NCI-H2107 (cell line): ENCODE measurements around the gene SH3D19.

Source experiments
- DNase-seq: peaks from one replicate; lab custom pipeline; 2025; lab: John Stamatoyannopoulos, UW

Gene SH3D19

DNA sequence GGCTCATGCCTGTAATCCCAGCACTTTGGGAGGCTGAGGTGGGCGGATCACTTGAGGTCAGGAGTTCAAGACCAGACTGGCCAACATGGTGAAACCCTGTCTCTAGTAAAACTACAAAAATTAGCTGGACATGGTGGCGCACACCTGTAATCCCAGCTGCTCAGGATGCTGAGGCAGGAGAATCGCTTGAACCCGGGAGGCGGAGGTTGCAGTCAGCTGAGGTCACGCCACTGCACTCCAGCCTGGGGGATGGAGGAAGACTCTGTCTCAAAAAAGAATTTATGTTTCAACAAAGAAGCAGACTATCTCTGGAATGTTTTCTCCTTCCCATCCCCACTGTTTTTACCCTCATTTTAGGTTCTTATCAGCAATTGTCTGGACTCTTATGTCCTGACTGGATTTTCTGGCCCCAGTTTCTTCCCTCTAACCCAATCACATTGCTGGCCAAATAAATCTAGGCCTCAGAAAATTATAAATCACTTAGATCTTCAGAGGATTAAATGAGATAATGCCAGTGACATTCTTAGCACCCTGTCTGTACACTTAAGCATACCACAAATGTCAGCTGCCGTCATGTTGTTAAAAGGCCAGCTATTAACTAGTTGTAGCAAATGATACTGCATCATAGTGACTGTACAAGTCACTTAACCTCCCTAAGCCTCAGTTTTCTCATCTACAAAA lies 93.3 kb downstream of the SH3D19 start:
- DNase-seq: no peak

DNA sequence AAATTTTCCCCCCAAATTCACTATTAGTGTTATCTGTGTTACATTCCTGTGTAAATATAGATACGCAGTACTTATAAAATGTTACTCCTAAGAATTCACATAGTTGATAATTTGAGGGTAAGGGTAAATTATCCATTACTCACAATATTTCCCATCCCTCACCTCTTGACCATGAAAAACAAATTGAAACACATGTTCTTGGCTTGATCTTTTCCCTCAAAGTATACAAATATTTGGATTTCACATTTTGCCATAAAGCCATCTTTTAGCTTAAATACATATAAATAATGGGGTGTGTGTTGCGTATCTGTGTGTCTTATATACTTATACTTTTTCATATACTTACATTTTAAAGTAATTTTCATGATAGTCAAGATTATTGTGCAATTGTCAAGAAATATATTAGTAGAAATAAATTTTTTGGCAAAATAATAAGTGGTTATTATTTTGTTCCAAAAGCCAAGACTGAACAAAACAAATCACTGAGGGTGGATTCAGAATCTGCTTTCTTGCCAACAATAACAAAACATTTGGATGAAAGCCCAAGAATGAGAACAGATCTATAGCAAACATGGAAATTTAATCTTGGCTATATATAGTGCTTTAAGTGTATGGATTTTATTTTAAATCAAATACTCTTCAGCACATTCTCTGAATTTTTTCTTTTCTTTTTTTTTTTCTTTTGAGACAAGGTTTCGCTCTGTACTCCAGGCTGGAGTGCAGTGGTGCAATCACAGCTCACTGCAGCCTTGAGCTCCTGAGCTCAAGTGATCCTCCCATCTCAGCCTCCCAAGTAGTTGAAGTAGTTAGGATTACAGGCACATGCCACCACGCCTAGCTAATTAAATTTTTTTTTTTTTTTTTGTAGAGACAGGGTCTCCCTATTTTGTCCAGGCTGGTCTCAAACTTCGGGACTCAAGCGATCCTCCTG lies 97.0 kb downstream of the SH3D19 start:
- no peak for DNase-seq

DNA sequence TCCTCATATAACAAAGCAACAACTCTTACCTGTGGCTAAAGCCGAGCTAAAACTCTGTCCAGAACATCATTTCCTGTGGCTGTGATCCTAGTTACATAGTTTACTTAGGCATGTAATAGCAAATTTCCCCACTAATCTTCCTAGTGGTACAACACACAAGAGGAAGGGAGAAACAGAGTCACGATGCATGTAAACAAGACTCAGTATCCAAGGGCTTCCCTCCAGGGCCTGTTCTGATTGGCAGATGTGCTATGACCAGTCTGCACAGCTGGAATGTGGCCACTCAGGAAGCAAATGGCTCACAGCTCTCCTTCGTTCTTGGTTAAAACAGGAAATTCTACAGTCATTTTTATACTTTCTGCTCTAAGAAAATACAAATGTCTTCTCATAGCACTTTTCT lies 97.7 kb downstream of the SH3D19 start:
- no peak for DNase-seq

DNA sequence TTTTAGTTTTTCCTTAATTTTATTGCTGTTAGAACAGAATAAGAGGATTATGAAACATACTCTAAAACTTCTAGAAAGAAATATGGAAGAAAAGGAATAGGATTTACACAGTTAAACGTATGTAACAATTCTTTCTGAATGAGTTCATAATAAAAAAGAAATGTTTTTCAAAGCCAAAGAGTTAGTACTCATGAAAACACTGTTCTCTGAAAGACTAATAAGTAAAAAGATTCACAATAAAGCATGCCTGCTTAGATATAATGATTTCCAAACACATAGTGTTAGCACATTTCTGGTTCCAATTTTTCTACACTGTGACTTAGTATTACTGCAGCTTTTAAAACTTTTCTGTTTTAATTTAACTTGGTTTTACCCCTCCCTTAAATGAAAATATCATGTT lies 98.2 kb downstream of the SH3D19 start:
- DNase-seq: no peak

DNA sequence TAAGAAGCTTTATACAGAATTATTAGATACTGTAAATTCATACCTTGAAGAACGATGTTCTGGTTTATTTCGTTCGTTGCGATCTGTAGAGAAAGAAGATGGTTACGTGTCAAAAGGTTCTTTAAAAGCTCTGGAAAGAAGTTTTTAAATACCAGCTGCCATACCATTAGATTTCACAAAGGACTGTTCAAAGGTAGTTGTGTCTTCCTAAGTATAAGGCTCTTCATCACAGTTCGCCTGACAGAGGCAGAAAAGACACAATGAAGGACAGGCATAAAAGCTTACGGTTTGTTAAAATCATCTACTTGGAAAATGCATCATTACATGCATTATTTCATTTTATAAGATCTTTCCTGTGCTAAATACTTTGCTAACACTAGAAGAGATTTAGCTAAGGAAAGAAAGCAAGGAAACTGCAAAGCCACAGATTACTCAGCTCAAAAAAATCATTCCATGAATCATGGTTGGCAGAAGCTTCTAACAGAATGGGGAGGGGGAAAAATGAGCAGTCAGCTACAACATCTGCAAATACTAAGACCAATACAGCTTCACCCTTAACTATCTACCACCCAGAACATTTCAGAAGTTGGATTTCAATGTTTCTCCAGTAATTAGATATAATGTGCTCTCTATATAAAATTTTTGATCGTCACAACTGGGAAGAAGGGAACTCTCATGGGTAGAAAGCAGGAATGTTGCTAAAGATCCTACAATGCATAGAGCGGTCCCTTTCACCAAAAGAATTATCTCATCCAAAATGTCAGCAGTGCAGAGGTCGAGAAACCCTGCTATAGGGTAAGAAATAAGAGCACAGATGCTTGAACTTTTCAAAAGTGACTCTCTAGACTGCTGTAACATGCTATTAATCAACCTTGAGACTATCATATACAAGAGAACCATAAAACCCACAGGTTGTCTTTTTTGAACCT lies 99.1 kb downstream of the SH3D19 start:
- no peak for DNase-seq

DNA sequence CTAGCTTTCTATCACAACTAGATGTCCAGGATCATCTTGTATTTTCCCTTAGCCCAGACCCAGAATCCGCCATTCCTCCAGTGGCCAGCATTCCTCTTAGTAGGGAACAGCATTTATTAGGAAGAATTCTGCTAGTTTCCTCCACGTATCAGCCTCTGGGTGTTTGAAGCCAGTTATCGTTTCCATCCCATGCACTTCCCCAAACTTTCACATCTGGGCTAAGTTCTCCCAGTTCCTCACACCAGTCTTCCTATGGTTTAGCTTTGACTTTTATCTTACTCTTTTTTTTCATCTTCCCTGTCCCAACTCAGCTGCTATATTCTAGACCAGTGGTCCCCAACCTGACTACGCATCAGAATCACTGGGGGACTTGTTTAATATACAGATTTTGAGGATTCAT lies 101.9 kb downstream of the SH3D19 start:
- no peak for DNase-seq

DNA sequence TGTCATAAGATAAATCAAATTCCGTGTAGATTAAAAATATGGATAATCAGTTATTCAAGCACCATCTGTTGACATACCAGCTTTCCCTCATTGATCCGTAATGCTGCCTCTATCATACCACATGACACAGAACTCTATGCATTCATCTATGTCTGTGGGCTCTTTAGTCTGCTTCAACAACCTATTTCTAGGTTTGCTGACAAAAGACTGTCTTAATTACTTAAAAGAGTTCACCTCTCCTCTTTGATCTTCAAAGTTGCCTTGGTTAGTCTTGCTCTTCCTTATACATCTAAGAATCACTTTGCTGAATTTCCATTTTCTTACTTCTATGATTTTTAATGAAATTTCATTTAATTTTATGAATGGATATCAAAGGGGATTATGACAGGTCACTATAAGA lies 105.5 kb downstream of the SH3D19 start:
- DNase-seq: no peak

DNA sequence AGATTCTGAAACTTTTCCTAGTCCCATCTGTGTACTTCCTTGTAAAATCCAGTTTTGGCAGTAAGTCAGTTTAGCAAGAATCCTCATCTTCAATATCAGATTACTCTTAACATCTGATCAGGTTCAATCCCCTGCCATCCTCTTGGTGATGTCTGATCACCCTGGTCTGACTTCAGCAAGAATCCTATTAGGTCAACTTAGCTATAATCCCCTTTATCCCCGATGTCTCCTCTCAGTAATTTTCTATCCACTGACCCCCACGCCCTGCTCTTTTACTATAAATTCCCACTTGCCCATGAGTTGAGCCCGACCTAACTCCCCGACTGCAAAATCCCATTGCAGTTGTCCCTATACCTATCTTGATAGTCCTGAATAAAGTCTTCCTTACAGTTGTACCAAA lies 106.3 kb downstream of the SH3D19 start:
- no peak for DNase-seq

DNA sequence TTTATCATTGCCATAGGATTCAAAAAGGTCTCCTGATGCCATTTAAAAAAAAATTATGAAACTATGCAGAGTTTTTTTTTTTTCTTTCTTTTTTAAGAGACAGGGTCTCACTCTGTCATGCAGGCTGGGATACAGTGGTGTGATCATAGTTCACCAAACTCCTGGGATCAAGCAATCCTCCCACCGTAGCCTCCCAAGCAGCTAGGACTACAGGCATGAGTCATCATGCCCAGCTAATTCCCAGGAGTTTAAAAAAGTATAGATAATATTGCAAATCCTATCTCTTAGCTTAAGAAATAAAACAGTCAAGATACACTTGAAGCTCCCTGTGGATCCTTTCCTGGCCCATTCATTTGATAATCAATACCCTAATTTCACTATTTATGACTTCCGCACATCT lies 107.1 kb downstream of the SH3D19 start:
- no peak for DNase-seq

DNA sequence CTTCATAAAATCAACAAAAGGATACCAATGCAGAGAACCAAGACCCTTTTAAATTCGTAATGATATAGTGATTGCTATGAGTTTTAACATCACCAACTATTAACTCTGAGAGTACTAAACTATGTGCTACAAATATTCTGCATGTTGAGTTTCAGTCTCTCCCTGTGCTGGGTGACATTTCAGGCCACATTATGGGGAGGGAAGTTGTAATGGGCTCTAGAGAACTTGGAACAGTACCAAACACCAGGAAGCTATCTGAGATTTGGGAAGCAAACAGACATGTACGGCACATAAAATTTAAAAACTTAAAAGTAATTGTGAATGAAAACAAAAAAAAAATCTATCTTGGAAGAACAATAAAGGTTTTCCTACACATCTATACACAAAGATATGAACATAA lies 108.1 kb downstream of the SH3D19 start:
- DNase-seq: no peak

DNA sequence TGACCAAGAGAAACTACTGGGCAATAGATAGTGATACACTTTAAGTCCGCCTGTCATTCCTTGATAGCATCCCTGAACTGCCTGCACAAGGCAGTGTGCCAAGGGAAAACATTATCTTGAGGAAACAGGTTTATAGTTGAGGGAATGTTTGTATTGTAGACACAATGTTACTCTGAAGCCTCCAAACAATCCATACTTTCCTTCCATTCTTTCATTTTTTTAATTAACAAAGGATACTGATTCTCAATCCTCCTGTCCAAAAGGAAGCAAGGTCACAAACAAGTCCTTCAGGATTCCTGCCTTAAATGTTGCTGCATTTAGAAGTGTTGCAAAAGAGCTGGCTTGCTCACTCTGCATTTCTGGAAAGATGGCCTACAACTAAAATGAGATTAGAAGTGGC lies 110.1 kb downstream of the SH3D19 start:
- no peak for DNase-seq

DNA sequence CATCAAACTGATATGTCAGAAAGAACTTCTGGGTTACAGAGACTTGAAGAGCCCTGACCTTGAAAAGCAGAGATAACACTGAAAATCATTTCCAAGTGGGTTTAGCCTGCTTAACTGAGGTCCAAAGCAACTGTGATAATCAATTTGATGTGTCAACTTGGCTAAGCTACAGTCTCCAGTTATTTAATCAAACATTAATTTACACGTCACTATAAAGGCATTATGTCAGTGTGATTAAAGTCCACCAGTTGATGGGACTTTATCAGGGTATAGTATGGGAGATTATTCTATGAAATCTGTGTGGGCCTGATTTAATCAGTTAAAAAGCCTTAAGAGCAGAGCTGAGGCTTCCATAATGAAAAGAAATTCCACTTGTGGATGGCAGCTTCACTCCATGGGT lies 117.5 kb downstream of the SH3D19 start:
- DNase-seq: no peak

DNA sequence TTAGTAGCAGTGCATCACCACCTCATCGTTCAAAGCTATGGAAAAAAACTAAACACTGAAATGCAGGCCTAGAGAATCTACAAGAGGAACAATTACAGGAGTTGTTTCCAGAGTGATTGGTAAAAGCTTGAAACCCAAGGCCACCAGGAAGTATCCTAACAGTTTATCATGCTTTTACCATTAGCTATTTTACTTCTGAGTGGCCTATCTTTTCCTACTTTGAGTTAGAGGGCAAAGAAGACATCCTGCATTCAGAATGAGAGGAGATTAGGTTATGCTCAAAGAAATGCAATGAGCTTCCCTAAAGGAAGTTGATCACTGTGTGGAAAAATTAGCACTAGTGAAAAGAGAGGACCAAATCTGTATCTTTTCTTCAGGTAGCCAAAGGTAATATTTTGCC lies 118.2 kb downstream of the SH3D19 start:
- DNase-seq: no peak

DNA sequence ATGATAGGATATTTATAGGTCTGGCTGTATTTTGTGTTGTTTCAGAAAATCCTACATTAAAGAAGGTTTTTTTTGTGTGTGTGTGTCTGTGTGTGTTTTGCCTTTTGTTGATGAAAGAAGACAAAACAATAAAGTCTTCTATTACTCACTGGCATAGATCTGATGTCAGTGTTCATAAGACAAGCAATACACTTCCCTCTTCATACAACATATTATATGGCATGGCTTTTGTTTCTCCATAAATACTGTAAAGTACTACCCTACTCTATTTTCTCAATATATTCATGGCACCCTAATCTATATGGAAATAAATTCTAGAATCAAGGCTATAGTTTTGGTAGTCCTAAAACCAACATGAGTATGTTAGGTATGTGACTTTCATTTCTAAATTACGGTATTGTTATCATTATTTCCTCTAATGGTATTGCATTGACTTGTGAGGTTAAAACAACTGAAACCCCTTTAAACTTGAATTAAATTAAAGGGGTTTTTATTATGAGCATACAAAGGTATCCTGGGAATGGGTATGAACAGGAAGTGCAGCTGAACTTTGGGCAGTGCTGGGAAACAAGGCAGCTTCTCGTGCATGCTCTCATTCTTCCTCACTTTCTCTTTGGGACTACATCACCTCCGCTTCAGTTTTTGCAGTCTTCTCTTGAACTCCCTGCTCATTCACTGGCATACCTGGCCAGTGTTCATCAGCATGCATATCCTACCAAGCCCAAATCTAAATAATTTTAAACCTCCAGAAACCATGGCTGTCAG lies 119.0 kb downstream of the SH3D19 start:
- DNase-seq: no peak

DNA sequence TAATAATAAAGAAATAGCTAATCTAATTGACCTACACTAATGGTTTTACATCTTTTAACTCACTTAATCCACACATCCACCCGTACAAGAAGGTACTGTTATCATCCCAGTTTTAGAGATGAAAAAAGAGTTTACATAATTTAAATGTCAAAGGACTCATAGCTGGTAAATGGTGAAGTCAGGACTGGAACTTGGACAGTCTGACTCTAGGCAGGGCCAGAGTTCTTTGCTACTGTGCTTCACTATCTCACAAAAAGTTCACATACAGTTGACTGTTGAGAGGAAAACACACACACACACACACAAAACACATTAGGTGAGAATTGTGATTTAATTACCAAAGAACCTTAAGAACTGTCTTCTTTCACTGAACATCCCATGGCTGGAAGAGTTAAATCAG lies 119.7 kb downstream of the SH3D19 start:
- DNase-seq: no peak

DNA sequence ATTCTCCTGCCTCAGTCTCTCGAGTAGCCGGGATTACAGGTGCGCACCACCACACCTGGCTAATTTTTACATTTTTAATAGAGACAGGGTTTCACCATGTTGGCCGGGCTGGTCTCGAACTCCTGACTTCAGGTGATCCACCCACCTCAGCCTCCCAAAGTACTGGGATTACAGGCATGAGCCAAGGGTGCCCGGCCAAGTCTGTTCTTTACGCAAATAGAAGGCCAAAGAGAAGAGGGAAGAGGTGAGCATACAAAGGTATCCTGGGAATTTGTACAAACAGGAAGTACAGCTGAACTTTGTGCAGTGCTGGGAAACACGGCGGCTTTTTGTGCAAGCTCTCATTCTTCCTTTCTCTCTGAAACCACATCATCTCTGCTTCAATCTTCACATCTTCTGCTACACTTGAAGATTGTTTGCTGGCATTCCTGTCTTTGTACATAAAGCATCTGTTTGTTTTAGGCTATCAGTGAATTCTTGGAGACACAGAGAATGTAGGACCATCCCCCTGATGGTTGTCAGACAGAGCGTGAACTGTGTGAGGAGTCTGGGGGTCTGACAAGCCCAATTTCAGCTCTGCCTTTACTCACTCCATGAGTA lies 120.4 kb downstream of the SH3D19 start:
- DNase-seq: no peak

DNA sequence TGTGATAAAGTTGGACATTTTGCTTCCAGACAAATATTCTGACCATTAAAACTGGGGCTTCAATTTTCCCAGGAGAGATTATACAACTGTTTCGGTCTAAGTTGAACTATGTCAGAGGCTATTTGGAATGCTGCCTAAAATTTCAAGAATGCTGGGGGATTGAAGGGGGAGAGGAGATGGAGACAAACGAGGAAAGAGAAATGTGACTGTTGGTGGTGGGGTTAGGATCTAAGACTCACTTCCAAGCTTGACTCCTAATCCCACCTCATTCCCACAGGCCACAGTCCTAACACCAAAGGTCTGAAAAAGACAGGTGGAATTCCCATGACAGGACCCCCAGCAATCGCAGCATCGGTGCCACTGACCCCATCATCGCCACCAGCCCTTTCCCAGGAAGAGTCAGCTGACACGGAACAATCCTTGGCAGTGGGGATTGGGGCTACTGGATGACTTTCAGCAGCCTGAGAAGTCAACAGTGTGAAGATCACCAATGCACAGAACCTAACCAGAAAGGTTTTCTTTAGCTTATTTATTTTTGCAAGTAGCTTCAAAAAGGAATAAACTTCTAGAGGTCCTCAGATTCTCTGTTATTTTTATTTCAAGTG lies 122.5 kb downstream of the SH3D19 start:
- DNase-seq: no peak

DNA sequence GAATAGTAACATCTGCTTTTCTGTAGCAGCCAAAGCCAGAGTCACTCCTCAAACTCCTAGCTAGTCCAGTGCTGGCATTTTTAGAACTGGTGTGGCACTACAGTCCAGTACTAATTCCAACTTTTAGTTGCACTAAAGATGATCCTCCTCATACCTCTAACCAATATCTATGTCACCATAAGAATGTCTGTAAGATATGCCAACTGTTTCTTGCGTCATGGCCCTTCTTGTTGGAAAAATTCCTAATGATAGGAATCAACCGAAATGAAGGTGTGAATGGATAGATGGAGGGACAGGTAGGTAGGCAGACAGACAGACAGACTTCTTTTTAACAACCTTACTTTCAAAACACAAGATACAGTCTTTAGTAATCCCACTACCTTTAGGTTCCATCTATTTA lies 123.0 kb downstream of the SH3D19 start:
- DNase-seq: no peak

DNA sequence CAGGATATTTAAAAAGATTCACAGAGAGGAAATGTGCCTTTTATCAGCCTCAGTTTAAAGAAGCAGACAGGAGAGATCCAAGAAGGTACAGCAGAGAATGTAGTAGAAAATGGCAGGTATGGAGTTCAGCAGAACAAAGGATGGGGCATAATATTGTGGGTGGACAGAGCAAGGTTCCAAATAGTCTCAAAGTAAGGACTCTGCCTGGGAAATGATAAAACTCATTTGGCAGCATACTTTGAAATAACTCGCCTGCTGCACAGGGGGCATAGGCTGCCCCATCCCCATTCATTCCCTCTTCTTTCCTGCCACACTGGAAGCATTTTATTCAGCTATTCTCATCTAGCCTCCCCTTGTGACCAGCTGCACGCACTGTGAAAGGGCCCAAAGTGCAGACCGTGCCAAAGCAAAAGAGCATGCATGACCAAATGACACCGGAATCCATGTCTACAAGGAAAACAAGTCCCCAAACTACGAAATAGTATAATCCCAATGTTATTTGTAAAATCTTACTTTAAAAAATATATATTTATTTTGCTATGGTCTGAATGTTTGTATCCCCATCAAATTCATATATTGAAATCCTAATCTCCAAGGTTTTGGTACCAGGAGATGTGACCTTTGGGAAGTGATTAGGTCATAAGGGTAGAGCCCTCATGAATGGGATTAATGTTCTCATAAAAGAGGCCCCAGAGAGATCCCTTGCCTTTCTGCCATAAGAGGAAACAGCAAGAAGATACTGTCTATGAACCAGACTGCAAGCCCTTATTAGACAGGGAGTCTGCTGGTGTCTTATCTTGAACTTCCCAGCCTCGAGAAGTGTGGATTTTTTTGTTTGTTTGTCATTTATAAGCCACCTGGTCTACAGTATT lies 125.8 kb downstream of the SH3D19 start:
- DNase-seq: no peak

DNA sequence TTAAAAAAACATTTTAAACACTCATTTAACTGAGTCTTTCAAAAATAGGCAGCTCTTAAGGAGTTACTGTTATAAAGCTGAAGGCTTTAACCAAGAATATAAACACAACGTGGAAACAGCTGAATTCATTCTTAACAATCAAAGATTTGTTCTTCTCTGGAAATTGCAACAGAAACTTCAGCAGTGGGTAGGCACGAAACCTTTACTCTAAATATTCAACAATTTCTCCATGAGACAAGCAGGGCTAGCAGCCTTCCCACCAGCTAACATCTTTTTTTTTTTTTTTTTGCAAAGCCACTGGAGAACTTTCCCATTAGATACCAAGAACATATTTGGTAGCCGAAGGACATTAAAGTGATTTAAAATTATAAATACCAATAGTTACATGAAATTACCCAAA lies 126.7 kb downstream of the SH3D19 start:
- DNase-seq: no peak
